ENCODE results near the gene ETFDH.
"Not testable (repeated sequence)": the region's sequence is repeated elsewhere in the genome, so short reads cannot be mapped to it uniquely, and the experiment has no call there.

Gene ETFDH

GRCh38 chr4:158754385-158755180, 82.5 kb downstream of the ETFDH start:
- DNase-seq (ENCODE audit: low read depth), result no peak

- DNase-seq (ENCODE audit: low read depth), result not testable (repeated sequence)
Observed at GRCh38 chr4:158755819-158756218, 83.7 kb downstream of the ETFDH start.

- no peak for DNase-seq (ENCODE audit: low read depth)
Observed at GRCh38 chr4:158756588-158756987, 84.5 kb downstream of the ETFDH start.

GRCh38 chr4:158758142-158758541, 86.0 kb downstream of the ETFDH start:
- no peak for DNase-seq (ENCODE audit: low read depth)

- no peak for DNase-seq (ENCODE audit: low read depth)
Observed at GRCh38 chr4:158758703-158759102, 86.6 kb downstream of the ETFDH start.

Data from stimulated activated CD8-positive, alpha-beta memory T cell treated with anti-CD3 and anti-CD28 coated beads, Interleukin-7, amount 100 ng/mL, for 24 hours (primary cell).